ENCODE results near the gene MAPK9. TPM values are rescaled to one million over a fixed set of nuclear protein-coding genes. Genes with fewer than 3 reads are reported as not detected.

MAPK9 gene
- total RNA-seq, 4 donors from 2014 or later, result 48.1 to 70.0 (median 54.2) TPM

DNA sequence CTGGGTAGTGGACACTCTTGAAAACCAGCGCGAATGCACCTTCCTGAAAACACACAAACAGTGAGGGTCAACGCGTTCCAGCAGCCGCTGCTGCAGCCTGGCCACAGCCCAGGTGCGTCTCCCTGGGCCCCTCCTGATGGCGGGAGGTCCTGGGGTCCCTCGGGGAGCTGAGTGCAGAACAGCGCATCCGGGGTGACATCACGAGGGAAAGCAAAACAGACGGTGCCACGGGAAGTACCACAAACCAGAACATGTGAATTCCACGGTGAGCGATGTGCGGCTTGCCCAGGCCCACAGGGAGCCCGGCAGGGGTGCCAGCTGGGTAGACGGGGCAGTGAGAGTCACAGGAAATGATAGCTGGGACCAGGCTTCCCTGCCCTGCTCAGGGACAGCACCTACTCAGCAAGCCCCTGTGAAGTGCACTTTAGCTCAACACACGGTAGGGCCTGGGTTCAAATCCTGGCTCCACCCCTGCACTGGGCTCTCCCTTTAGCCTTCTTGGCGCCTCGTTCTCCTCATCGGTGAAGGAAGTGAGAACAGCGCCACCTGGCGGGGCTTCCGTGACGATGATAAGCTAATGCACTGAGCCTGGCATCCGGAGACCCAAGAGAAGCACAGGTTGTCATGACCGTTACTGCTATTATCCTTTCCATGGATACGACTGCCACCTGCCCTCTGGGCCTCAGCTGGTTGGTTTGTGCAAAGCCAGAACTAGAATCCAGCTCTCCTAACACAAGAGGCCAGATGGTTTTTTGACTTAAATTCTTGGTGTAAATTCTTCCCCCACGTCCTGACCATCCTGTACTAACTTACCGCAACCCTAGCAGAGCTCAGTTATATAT is 36.6 kb upstream of the MAPK9 start:
- WGBS, 2 donors, result 72% methylated on average over 31 of the region's 31 CpGs
- no peaks in the 10 kb centered on the region for H3K9me3 ChIP-seq
- H3K27me3 ChIP-seq, result no peaks in the 10 kb centered on the region
- peaks cover 0 to 3% of the 10 kb centered on the region in 2 donors for H3K4me1 ChIP-seq
- peak; percentile 75 to 80 for DNase-seq
- intact Hi-C loops (cut with DNase I), result loop anchor here (10.0 kb wide), 1 partner anchor 214 kb away; no protein-coding TSS in a partner anchor
- no peak overlapping the region for H3K27ac ChIP-seq
- TF ChIP-seq POLR2A (IDR thresholded peaks at IDR 0.05) (no peak), CTCF (IDR thresholded peaks at IDR 0.05) (peak; percentile 15 to 75 (median 46))
- no peaks in the 10 kb centered on the region for H3K36me3 ChIP-seq
- H3K4me3 ChIP-seq (replicated peaks in 1 of 3), result no peak overlapping the region

GRCh38 chr5:180326989-180327565 is 35.2 kb upstream of the MAPK9 start:
- 87 to 90% methylated on average over 10 of the region's 10 CpGs for WGBS, 2 donors
- no peak for DNase-seq
- H3K27me3 ChIP-seq, result no peaks in the 10 kb centered on the region
- no peak overlapping the region for H3K27ac ChIP-seq
- TF ChIP-seq CTCF (IDR thresholded peaks at IDR 0.05) (no peak), POLR2A (IDR thresholded peaks at IDR 0.05) (no peak)
- H3K9me3 ChIP-seq, result no peaks in the 10 kb centered on the region
- H3K36me3 ChIP-seq, result no peaks in the 10 kb centered on the region
- intact Hi-C loops (cut with DNase I), result loop anchor here (10.0 kb wide), 1 partner anchor 212 kb away; no protein-coding TSS in a partner anchor
- H3K4me1 ChIP-seq, result peaks cover 0 to 3% of the 10 kb centered on the region in 2 donors
- no peak overlapping the region for H3K4me3 ChIP-seq (replicated peaks in 1 of 3)

GRCh38 chr5:180324601-180324950 is 32.7 kb upstream of the MAPK9 start:
- intact Hi-C loops (cut with DNase I), result loop anchor here (10.0 kb wide), 1 partner anchor 210 kb away; no protein-coding TSS in a partner anchor
- Histone ChIP-seq H3K27me3 (no peaks in the 10 kb centered on the region), H3K9me3 (no peaks in the 10 kb centered on the region), H3K4me1 (peaks cover 0 to 3% of the 10 kb centered on the region in 2 donors), H3K36me3 (no peaks in the 10 kb centered on the region), H3K4me3 (replicated peaks in 1 of 3) (no peak overlapping the region), H3K27ac (no peak overlapping the region)
- no peak for TF ChIP-seq POLR2A (IDR thresholded peaks at IDR 0.05)
- TF ChIP-seq CTCF (IDR thresholded peaks at IDR 0.05), result no peak
- DNase-seq, result no peak
- WGBS, 2 donors, result 71 to 81% methylated on average over 7 to 8 of the region's 8 CpGs

DNA sequence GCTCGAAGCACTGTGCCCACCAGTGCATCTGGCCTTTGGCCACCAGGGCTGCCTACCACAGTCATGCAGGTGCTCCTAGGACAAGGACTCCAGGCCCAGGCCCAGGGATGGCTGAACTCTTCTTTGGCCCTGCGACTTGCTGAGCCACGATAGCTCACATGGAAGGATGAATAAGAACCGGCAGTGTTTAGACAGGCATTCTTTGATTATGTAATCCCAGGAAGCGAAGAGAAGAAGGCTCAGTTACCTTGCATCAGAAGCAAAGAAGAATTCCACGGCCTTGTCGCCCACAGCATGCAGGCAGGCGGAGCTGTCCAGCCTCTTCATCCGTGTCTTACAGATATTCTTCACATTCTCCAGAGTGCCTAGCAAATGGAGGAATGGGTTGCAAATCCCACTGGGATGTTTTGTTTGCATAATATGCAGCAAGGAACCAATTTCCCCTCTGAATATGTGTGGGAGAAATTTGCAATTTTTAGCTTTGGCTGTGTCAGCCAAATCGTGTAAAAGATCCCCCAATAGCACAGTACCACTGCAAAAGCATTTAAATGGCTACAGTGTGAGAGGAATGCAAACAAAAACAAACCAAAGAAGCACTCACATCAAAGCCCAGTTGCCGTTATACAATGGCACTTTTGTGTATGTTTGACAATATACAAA is 32.2 kb upstream of the MAPK9 start:
- Histone ChIP-seq H3K4me3 (replicated peaks in 1 of 3) (no peak overlapping the region), H3K27ac (no peak overlapping the region), H3K4me1 (peaks cover 0 to 3% of the 10 kb centered on the region in 2 donors), H3K9me3 (no peaks in the 10 kb centered on the region), H3K36me3 (no peaks in the 10 kb centered on the region), H3K27me3 (no peaks in the 10 kb centered on the region)
- peak; percentile 22 to 25 for DNase-seq
- 35 to 42% methylated on average over 10 to 11 of the region's 11 CpGs for WGBS, 2 donors
- intact Hi-C loops (cut with DNase I), result loop anchor here (10.0 kb wide), 1 partner anchor 209 kb away; no protein-coding TSS in a partner anchor
- TF ChIP-seq POLR2A (IDR thresholded peaks at IDR 0.05) (no peak), CTCF (IDR thresholded peaks at IDR 0.05) (no peak)

All from thyroid gland (tissue), 4 donors.